ENCODE measurements around the gene NEDD4L.
A peak's percentile ranks its signal among the peaks of the same experiment; 100 is the strongest.

The NEDD4L gene

DNA sequence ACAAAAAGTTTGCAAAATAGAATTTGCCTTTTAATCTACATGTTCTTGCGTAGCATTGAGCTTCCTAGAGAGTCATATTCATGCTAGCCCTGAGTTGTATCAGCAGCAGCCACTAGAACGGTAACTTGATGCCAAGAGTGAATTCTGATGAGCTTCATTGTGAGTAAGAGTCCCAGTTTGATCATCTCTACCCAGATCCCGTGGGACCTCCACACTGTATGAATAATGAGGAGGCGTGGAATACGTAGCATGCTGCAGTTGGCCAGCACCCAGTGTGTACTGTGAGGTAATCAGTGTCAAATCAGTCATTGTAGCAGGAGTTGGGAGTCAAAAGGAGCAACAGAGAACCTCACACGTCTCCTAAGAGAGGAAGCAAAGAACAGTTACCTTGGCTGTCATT, 197.9 kb downstream of the NEDD4L start (continued):
- TF ChIP-seq, protein P1, sequence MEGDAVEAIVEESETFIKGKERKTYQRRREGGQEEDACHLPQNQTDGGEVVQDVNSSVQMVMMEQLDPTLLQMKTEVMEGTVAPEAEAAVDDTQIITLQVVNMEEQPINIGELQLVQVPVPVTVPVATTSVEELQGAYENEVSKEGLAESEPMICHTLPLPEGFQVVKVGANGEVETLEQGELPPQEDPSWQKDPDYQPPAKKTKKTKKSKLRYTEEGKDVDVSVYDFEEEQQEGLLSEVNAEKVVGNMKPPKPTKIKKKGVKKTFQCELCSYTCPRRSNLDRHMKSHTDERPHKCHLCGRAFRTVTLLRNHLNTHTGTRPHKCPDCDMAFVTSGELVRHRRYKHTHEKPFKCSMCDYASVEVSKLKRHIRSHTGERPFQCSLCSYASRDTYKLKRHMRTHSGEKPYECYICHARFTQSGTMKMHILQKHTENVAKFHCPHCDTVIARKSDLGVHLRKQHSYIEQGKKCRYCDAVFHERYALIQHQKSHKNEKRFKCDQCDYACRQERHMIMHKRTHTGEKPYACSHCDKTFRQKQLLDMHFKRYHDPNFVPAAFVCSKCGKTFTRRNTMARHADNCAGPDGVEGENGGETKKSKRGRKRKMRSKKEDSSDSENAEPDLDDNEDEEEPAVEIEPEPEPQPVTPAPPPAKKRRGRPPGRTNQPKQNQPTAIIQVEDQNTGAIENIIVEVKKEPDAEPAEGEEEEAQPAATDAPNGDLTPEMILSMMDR (tag by site-specific recombination; IDR thresholded peaks at IDR 0.05), result no peak
- TF ChIP-seq, protein P2, sequence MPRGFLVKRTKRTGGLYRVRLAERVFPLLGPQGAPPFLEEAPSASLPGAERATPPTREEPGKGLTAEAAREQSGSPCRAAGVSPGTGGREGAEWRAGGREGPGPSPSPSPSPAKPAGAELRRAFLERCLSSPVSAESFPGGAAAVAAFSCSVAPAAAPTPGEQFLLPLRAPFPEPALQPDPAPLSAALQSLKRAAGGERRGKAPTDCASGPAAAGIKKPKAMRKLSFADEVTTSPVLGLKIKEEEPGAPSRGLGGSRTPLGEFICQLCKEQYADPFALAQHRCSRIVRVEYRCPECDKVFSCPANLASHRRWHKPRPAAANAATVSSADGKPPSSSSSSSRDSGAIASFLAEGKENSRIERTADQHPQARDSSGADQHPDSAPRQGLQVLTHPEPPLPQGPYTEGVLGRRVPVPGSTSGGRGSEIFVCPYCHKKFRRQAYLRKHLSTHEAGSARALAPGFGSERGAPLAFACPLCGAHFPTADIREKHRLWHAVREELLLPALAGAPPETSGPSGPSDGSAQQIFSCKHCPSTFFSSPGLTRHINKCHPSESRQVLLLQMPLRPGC (tag by site-specific recombination; IDR thresholded peaks at IDR 0.05), result peak; percentile 45; the same call in 1 of the 2 replicates
- no peak for TF ChIP-seq ZNF404 (tag by site-specific recombination; IDR thresholded peaks at IDR 0.05)
- no peak for TF ChIP-seq ZNF747 (tag by site-specific recombination; IDR thresholded peaks at IDR 0.05)
- TF ChIP-seq, protein P3, sequence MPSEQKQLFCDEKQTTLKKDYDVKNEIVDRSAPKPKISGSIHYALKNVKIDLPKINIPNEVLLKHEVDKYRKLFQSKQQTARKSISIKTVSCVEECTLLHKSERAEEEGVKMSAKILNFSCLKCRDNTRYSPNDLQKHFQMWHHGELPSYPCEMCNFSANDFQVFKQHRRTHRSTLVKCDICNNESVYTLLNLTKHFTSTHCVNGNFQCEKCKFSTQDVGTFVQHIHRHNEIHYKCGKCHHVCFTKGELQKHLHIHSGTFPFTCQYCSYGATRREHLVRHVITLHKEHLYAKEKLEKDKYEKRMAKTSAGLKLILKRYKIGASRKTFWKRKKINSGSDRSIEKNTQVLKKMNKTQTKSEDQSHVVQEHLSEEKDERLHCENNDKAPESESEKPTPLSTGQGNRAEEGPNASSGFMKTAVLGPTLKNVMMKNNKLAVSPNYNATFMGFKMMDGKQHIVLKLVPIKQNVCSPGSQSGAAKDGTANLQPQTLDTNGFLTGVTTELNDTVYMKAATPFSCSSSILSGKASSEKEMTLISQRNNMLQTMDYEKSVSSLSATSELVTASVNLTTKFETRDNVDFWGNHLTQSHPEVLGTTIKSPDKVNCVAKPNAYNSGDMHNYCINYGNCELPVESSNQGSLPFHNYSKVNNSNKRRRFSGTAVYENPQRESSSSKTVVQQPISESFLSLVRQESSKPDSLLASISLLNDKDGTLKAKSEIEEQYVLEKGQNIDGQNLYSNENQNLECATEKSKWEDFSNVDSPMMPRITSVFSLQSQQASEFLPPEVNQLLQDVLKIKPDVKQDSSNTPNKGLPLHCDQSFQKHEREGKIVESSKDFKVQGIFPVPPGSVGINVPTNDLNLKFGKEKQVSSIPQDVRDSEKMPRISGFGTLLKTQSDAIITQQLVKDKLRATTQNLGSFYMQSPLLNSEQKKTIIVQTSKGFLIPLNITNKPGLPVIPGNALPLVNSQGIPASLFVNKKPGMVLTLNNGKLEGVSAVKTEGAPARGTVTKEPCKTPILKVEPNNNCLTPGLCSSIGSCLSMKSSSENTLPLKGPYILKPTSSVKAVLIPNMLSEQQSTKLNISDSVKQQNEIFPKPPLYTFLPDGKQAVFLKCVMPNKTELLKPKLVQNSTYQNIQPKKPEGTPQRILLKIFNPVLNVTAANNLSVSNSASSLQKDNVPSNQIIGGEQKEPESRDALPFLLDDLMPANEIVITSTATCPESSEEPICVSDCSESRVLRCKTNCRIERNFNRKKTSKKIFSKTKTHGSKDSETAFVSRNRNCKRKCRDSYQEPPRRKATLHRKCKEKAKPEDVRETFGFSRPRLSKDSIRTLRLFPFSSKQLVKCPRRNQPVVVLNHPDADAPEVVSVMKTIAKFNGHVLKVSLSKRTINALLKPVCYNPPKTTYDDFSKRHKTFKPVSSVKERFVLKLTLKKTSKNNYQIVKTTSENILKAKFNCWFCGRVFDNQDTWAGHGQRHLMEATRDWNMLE (tag by site-specific recombination; conservative IDR thresholded peaks at IDR 0.05; ENCODE audit: low read depth), result no peak
- TF ChIP-seq ZNF561 (tag by site-specific recombination; IDR thresholded peaks at IDR 0.05; ENCODE audit: borderline replicate concordance), result no peak
- peak; percentile 69 for TF ChIP-seq SP7 (tag by site-specific recombination; IDR thresholded peaks at IDR 0.05)
- TF ChIP-seq REPIN1 (tag by site-specific recombination; IDR thresholded peaks at IDR 0.05; ENCODE audit: low read depth), result no peak
- no peak for TF ChIP-seq ZNF433 (tag by site-specific recombination; IDR thresholded peaks at IDR 0.05; ENCODE audit: low read depth)
- no peak for TF ChIP-seq ZNF202 (tag by site-specific recombination; IDR thresholded peaks at IDR 0.05; ENCODE audit: borderline replicate concordance)
- TF ChIP-seq, protein P4, sequence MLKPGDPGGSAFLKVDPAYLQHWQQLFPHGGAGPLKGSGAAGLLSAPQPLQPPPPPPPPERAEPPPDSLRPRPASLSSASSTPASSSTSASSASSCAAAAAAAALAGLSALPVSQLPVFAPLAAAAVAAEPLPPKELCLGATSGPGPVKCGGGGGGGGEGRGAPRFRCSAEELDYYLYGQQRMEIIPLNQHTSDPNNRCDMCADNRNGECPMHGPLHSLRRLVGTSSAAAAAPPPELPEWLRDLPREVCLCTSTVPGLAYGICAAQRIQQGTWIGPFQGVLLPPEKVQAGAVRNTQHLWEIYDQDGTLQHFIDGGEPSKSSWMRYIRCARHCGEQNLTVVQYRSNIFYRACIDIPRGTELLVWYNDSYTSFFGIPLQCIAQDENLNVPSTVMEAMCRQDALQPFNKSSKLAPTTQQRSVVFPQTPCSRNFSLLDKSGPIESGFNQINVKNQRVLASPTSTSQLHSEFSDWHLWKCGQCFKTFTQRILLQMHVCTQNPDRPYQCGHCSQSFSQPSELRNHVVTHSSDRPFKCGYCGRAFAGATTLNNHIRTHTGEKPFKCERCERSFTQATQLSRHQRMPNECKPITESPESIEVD (tag by site-specific recombination; IDR thresholded peaks at IDR 0.05), result peak; percentile 20; the same call in 1 of the 2 replicates
- no peak for TF ChIP-seq OVOL3 (tag by site-specific recombination; IDR thresholded peaks at IDR 0.05)
- TF ChIP-seq, protein P5, sequence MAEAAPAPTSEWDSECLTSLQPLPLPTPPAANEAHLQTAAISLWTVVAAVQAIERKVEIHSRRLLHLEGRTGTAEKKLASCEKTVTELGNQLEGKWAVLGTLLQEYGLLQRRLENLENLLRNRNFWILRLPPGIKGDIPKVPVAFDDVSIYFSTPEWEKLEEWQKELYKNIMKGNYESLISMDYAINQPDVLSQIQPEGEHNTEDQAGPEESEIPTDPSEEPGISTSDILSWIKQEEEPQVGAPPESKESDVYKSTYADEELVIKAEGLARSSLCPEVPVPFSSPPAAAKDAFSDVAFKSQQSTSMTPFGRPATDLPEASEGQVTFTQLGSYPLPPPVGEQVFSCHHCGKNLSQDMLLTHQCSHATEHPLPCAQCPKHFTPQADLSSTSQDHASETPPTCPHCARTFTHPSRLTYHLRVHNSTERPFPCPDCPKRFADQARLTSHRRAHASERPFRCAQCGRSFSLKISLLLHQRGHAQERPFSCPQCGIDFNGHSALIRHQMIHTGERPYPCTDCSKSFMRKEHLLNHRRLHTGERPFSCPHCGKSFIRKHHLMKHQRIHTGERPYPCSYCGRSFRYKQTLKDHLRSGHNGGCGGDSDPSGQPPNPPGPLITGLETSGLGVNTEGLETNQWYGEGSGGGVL (tag by site-specific recombination; IDR thresholded peaks at IDR 0.05), result no peak
- TF ChIP-seq, protein P6, sequence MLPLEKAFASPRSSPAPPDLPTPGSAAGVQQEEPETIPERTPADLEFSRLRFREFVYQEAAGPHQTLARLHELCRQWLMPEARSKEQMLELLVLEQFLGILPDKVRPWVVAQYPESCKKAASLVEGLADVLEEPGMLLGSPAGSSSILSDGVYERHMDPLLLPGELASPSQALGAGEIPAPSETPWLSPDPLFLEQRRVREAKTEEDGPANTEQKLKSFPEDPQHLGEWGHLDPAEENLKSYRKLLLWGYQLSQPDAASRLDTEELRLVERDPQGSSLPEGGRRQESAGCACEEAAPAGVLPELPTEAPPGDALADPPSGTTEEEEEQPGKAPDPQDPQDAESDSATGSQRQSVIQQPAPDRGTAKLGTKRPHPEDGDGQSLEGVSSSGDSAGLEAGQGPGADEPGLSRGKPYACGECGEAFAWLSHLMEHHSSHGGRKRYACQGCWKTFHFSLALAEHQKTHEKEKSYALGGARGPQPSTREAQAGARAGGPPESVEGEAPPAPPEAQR (tag by site-specific recombination; IDR thresholded peaks at IDR 0.05), result no peak
- TF ChIP-seq ZFP37 (tag by site-specific recombination; IDR thresholded peaks at IDR 0.05), result no peak
- TF ChIP-seq, protein P7, sequence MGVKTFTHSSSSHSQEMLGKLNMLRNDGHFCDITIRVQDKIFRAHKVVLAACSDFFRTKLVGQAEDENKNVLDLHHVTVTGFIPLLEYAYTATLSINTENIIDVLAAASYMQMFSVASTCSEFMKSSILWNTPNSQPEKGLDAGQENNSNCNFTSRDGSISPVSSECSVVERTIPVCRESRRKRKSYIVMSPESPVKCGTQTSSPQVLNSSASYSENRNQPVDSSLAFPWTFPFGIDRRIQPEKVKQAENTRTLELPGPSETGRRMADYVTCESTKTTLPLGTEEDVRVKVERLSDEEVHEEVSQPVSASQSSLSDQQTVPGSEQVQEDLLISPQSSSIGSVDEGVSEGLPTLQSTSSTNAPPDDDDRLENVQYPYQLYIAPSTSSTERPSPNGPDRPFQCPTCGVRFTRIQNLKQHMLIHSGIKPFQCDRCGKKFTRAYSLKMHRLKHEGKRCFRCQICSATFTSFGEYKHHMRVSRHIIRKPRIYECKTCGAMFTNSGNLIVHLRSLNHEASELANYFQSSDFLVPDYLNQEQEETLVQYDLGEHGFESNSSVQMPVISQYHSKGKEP (tag by site-specific recombination; IDR thresholded peaks at IDR 0.05), result no peak
- TF ChIP-seq ZNF621 (tag by site-specific recombination; IDR thresholded peaks at IDR 0.05), result no peak
- TF ChIP-seq BCL11B (tag by site-specific recombination; IDR thresholded peaks at IDR 0.05; ENCODE audit: low read depth), result no peak
- TF ChIP-seq ZNF701 (tag by site-specific recombination; IDR thresholded peaks at IDR 0.05), result no peak
- TF ChIP-seq EGR2 (tag by site-specific recombination; IDR thresholded peaks at IDR 0.05; ENCODE audit: low read depth), result no peak
- TF ChIP-seq ZNF514 (tag by site-specific recombination; IDR thresholded peaks at IDR 0.05), result no peak
- TF ChIP-seq, protein P8, sequence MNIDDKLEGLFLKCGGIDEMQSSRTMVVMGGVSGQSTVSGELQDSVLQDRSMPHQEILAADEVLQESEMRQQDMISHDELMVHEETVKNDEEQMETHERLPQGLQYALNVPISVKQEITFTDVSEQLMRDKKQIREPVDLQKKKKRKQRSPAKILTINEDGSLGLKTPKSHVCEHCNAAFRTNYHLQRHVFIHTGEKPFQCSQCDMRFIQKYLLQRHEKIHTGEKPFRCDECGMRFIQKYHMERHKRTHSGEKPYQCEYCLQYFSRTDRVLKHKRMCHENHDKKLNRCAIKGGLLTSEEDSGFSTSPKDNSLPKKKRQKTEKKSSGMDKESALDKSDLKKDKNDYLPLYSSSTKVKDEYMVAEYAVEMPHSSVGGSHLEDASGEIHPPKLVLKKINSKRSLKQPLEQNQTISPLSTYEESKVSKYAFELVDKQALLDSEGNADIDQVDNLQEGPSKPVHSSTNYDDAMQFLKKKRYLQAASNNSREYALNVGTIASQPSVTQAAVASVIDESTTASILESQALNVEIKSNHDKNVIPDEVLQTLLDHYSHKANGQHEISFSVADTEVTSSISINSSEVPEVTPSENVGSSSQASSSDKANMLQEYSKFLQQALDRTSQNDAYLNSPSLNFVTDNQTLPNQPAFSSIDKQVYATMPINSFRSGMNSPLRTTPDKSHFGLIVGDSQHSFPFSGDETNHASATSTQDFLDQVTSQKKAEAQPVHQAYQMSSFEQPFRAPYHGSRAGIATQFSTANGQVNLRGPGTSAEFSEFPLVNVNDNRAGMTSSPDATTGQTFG (tag by site-specific recombination; IDR thresholded peaks at IDR 0.05; ENCODE audit: borderline replicate concordance), result no peak
